Measurements from ENCODE around the gene ADGRD2.

GRCh38 chr9:124471761-124472160 lies 21.5 kb downstream of the ADGRD2 start:
- TF ChIP-seq, protein P1, sequence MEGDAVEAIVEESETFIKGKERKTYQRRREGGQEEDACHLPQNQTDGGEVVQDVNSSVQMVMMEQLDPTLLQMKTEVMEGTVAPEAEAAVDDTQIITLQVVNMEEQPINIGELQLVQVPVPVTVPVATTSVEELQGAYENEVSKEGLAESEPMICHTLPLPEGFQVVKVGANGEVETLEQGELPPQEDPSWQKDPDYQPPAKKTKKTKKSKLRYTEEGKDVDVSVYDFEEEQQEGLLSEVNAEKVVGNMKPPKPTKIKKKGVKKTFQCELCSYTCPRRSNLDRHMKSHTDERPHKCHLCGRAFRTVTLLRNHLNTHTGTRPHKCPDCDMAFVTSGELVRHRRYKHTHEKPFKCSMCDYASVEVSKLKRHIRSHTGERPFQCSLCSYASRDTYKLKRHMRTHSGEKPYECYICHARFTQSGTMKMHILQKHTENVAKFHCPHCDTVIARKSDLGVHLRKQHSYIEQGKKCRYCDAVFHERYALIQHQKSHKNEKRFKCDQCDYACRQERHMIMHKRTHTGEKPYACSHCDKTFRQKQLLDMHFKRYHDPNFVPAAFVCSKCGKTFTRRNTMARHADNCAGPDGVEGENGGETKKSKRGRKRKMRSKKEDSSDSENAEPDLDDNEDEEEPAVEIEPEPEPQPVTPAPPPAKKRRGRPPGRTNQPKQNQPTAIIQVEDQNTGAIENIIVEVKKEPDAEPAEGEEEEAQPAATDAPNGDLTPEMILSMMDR (IDR thresholded peaks at IDR 0.05; ENCODE audit: low read depth, low read length, poor library complexity, severe bottlenecking): no peak
- TF ChIP-seq EZH2phosphoT487 (IDR thresholded peaks at IDR 0.05; ENCODE audit: borderline replicate concordance, low read length): no peak

All from DOHH2 (cell line).